Measurements from ENCODE around the gene TMEM253.

GRCh38 chr14:21072781-21073339 lies 28.0 kb upstream of the TMEM253 start:
- no peak for TF ChIP-seq POLR2A (IDR thresholded peaks at IDR 0.05)
- TF ChIP-seq, protein P1, sequence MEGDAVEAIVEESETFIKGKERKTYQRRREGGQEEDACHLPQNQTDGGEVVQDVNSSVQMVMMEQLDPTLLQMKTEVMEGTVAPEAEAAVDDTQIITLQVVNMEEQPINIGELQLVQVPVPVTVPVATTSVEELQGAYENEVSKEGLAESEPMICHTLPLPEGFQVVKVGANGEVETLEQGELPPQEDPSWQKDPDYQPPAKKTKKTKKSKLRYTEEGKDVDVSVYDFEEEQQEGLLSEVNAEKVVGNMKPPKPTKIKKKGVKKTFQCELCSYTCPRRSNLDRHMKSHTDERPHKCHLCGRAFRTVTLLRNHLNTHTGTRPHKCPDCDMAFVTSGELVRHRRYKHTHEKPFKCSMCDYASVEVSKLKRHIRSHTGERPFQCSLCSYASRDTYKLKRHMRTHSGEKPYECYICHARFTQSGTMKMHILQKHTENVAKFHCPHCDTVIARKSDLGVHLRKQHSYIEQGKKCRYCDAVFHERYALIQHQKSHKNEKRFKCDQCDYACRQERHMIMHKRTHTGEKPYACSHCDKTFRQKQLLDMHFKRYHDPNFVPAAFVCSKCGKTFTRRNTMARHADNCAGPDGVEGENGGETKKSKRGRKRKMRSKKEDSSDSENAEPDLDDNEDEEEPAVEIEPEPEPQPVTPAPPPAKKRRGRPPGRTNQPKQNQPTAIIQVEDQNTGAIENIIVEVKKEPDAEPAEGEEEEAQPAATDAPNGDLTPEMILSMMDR (IDR thresholded peaks at IDR 0.05), result no peak

Measured in vagina (tissue), 2 donors.